HG03135 (cell line): Measurements from ENCODE around the gene UCN2.
"Not testable (repeated sequence)": the region's sequence is repeated elsewhere in the genome, so short reads cannot be mapped to it uniquely, and the experiment has no call there.

Experiments
- ATAC-seq: cut with Tn5 transposase; IDR thresholded peaks from one replicate; pipeline ENCODE4 v1.9.1; 2021; ENCODE audit warnings: mild to moderate bottlenecking, moderate library complexity; ENCODE audit not compliant: unreplicated experiment

UCN2 gene

DNA sequence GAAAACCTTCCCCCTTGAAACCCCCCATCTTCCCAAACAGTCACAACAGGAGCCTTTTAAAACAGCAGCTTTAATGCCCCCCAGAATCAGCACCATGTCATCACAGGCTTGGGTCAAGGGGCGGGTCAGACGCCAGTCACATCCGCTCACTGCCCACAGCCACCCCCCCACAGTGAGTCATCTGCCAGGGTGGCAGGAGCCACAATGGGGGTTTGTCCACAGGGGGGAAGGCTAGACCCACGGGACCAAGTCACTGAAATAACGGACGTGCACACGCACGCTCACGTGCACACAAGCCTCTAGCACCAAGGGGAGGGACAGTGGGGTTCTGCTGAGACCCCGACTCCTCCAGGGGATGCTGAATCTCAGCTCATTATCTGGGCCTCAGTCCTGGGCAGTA is 441 bp upstream of the UCN2 start:
- ATAC-seq: no peak

DNA sequence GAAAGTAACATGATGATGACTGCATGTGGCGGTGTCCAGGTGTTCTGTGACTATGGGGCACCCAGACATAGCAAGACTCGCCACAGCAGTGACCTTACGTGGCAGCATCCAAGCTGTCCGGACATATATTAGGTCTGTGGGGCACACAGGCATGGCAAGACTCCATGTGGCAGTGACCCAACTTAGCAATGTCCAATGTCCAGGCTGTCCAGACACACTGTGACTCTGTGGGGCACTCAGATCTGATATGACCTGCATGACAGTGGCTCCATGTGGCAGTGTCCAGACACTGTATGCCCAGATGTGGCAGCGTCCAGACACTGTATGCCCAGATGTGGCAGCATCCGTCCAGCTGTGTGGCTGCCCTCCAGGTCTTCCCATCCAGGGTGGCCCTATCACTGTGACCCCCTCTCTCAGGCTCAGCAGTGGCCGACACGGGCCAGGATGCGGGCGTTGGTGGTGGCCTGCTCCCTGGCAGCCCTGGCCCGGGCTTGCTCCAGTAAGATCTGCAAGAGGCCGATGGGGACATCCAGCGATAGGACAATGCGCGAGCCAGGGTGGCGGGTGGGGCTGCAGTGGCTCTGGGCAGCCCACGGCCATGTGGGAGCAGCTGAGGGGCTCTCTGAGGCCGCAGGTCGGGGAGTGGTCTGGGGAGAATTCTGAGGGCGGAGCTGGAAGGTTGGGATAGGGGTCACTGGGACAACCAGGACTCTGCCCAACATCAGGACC is 1.1 kb downstream of the UCN2 start:
- ATAC-seq: no peak

DNA sequence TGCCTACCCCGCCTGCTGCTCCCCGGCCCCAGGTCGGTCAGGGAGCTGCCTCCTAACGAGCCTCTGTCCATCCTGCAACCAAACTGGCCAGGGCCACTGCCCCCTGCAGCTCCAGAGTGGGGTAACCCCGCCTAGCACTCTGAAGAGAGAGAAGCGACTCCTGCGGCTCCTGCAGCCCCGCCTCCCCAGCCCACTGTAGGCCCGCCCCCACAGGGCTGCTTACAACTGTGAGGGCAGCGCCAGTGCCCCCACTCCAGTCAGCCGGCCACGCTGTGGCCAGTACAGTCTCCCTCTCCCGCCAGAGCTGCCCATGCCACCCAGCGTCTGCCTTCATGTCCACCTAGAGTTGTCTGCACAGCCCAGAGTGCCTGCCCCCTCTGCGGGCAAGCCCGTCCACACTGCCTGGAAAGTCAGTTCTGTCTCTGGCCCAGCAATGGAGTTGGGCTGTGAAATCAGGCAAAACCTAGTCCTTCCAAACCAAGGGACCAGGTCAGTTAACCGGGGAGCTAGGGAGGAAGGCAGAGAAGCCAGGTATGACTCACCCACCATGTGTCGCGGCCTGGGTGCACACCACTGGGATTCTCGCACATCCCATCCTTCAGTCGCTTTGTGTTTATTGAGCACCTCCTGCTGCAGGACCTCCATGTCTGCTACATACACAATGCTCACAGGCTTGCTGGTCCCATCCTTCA is 2.4 kb downstream of the UCN2 start:
- no peak for ATAC-seq

DNA sequence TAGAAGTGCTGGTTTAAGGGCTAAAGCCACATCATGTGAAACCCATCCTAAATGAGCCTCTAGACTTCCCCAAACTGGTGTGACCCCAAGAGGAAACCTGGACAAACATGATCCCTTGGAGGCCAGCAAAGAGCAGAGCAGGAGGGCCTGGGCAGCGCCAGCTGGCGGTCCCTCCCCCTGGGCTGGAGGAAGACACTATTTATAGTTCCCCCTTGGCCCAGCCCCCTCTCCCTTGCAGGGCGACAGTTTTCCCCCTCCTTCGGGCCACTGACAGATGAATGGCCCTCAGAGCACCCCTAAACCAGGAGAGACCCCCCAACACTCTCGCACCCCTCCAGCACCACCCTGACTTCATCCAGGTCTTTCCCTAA is 2.9 kb downstream of the UCN2 start:
- no peak for ATAC-seq

DNA sequence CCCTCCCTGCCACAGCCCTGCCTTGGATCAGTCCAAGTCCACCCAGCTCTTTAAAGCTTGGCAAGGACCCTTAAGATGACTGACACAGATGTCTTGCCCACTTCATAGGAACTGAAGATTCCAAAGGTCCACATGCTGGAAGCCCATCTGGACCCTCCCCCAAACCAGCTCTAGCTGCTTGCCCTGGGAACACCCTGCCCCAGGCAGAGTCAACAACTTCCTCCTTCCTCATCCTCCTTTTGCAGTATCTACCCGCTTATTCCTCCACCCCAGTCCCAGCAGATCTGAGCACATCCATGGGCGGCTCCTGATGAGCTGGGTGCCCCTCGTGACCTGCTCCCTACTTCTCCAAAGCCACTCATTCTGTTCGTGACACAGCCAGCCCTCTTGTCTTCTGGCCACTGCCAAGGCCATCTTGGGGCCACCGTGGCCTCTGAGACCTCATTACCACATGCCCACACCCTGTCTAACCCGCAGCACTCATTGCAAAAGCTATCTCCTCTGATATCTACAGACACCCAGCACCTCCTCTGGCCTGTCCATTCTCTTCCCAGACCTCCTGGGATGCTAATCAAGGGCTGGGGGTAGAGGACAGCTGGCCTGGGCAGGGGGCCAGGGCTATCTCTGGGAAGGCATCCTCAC is 5.0 kb downstream of the UCN2 start:
- no peak for ATAC-seq

DNA sequence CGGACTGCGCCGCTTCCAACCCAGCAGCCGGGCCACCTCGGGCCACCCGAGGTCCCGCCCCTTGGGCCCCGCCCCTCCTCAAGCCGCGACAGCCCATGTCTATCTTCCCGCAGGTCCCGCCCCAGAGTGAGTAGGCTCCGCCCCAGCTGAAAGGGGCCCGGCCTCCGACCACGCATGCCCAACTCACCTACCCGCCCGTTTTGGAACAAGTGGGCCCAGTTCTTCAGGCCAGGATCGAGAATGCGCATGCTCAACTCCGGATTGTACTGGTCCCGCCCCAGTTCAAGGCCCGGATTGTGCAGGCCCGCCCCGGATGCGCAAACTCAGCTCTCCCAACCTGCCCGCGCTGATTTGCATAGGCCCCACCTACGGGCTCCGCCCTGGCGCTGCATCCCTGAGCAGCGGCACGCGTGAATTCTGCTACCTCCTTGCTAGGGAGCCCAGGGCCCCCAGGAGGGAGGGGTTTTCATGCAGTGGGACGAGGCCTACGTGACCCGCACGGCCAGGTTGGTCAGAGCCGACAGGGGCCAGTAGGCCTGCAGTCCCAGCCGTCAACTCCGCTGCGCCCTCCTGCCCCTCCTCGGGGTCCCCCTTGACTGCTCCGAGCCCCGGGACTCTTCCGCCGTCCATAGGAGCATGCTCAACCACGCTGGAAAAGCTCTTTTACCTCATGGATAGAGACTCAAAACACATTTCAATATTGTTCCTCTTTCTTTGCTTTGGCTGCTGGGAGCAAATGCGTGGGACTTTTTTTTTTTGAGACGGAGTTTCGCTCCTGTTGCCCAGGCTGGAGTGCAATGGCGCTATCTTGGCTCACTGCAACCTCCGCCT is 6.6 kb downstream of the UCN2 start, which contains the start of gene PFKFB4:
Gene PFKFB4 (minus strand): TSS at position 8 of the 831 bp plus-strand sequence. CDS start 26 bp downstream, outside the sequence.
- ATAC-seq: peak; percentile 86

DNA sequence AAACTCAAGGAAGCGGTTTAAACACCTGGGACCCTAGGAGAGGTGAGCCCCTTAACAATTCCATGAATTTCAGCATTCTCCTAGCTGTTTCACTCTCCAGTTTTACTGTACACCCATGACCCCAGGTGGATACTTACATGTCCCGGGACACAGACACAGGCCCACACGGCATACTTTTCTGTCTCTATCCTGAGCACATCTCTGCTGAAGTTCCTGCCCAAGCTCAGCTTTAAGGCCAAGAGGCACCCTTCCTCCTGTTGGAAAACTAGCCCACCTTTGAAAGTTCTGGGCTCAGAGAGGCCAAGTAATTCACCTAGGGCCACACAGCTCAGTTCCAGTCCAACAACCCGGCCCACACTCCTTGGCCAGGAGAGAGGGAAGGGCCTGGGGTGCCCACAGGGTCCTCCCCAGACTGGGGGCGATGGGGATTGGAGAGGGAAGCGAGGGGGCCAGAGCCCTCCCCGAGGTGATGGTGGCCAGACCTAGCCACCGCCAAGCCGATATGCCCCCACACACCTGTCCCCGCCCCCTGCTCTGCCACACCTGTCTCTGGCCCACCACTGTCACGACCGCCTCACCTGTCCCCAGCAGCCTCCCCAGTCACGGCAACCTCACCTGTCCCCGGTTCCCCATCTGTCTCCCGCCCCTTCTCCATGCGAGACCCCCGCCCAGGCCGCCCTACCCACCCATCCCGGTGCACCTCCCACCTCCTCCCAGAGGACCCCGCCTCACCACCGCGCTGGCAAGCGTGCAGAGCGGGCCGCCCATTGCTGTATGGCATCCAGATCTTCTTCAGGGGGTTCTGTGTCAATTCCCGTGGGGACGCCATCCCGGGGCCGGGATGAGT is 7.4 kb downstream of the UCN2 start:
- no peak for ATAC-seq

DNA sequence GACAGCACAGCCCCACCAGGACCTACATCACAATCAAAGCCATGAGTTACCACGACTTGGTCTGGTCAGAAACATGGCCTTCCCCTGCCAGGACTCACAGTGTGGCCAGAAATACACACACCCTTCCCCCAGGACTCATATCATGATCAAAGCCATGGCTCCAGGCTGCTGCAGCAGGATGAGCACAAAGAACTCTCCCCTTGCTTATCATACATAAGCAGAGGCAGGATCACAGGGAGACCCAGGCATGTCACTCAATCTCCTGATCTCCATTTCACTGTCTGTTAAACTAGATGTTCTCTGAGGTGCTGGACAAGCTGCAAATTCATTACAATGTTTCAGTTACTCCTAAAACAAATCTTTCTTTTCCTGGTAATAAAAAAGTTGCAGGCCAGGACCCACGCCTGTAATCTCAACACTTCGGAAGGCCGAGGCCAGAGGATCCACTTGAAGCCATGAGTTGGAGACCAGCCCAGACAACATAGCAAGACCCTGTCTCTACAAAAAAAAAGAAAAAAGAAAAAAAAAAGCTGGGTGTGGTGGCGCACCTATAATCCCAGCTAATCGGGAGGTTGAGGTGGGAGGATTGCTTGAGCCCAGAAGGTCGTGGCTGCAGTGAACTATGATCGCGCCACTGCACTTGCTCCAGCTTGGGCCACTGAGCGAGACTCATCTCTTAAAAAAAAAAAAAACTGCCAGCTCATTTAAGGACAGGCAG is 8.2 kb downstream of the UCN2 start:
- ATAC-seq: no peak

DNA sequence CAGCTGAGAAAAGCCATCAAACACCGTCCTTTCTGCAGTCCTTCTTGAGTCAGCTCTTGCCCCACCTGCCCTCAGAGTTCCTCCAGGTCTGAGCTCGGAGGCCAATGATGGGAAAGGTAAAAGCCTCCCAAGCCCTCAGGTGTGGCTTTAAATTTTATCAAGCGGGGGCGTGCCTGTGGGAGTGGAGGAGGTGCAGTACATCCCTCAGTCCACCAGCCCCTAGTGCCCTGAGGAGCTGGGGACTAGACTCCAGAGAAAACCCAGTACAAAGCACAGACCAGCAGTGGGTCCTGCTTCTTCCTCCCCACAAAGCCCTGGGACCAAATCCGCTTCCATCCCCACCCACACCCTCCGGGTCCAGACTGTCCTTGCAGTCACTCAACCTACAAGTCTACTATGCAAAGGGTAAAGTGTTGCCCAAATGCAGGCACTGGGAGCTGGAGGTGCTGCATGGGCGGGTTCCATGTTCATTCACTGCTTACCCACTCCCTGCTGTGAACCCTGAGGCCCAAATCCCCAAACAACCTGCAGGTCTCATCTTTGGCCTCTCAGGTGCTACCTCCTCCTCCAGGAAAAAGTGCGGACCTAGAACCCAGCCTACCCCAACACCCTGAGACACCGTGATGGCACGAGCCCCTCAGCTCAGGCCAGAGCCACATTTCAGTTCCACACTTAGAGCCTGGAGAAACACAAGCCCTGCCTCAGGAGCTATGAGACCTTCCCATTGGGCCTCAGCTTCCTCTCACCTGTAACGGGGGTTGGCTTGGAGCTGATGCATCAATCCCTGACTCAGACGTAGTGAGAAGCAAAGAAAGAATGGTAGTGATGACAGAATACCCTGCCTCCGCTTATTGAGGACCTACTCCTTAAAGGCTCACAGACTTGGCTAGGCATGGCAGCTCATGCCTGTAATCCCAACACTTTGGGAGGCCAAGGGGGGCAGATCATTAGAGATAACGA is 9.4 kb downstream of the UCN2 start:
- ATAC-seq: no peak

DNA sequence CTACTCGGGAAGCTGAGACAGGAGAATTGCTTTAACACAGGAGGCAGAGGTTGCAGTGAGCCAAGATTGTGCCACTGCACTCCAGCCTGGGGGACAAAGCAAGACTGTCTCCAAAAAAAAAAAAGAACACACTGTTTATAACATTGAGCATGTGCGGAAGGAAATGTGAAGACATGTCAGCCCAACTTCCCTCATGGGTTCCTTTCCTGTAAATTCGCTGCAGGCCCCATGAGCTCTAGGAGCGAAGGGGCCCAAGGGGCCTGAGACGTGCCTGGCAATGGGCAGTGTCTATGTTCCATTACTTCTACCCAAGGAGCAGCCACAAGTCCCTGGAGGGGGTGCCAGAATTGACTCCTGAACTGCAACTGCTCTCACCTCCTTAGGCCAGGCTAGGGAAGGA is 10.2 kb downstream of the UCN2 start:
- no peak for ATAC-seq

DNA sequence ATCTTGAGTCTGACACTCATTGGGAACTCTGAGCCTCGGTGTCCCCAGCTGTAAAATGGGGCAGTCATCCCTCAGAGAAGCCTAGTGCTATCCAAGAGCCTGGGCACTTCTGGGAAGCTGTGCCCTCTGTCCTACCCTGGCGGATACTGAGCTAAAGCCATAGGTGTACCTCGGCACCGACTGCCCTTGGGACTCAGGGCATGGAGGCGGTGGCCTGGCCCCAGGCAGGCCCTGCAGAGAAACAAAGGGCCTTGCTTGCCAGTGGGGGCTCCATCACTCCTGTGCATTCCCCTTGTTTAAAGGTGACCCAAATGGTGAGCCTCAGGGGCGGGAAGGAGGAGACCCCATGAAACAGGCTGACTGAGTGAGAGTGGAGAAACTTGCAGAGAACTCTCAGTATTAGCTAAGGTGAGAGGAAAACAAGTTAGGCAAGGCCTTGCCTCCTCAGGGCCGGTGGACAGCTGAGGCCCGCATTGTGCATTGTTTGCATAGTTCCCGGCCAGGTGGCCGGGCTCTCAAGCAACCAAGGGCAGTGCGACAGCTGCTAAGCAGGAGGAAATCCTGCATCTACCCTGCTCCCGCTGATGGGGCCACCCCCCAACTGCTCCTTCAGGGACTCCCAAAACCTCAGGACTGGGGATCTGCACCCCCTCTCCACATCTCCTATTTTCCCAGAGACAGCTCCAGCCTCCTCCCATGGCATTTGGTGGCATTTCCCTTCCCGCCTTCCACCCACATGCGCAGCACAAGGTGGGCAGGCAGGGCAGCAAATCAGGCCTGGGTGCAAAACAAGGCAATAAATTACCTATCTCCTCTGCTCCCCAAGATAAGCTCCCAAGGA is 11.2 kb downstream of the UCN2 start:
- ATAC-seq: no peak

DNA sequence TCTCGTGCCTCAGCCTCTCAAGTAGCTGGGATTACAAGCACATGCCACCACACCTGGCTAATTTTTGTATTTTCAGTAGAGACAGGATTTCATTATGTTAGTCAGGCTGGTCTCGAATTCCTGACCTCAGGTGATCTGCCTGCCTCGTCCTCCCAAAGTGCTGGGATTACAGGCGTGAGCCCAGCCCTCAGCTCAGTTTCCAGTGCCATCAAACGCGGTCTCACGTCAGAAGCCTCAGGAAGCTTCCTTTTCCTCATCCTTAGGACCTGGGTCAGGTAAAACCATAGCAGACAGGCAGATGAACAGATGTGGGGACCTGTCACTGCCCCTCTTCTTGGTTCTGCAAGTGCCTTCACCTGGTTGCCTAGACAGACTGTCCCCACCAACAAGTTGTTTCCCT is 11.9 kb downstream of the UCN2 start:
- not testable (repeated sequence) for ATAC-seq

DNA sequence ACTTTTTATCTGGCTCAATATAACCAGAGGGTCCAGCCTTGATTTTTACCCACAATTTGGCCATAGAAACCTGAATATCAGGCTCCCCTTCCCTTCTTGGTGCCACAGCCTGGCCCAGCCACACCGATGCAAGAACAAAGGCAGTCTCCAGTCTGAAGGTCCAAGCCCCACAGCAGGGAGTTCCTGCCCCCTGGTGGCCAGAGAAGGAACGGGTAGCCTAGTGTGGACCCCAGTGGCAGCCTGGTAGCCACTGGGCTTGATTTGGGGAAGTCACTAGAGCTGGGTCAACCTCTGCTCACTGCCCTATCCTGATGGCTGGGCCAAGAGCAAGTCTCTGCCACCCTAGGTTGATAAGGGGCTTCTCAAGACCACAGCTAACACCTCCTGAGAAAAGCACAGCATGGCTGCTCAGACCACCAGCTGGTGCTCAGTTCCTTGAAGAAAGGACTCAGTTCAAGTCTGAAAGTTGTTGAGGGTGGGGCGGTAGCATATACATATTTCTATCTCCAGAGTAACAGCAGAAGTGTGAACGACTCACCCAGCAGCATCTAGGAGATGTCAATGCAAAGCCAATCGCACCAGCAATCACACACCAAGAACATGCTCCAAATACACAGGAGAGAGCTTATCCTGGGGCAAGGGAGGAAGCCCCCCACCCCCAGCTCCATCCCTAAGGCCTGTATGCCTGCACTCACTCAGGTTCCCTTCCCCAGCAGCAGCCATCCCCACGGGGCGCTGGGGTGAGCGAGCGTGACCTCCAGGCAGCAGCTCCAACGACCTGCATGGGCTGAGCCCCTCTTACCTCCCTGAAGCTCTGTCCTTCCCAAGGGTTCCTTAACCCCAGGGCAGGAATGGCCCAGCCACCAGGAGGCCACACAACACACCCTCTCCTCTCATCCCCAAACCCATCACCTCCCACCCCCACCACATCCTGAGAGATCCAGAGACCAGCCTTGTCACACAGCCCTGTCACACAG is 14.6 kb downstream of the UCN2 start:
- ATAC-seq: peak; percentile 62

DNA sequence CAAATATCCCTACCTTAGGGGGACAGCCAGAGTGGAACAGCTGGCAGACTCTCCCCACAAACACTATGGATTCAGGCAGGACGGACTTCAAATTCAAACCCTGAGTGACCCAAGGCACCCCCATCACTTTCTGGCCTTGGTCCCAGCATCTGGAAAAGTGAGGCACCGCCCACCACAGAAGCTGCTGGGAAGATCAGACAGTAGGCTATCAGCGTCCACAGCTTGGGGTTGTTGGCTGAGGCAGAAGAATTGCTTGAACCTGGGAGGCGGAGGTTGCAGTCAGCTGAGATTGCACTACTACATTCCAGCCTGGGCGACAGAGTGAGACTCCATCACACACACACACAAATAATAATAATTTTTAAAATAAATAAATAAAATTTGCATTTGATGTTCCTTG is 15.5 kb downstream of the UCN2 start:
- ATAC-seq: no peak

DNA sequence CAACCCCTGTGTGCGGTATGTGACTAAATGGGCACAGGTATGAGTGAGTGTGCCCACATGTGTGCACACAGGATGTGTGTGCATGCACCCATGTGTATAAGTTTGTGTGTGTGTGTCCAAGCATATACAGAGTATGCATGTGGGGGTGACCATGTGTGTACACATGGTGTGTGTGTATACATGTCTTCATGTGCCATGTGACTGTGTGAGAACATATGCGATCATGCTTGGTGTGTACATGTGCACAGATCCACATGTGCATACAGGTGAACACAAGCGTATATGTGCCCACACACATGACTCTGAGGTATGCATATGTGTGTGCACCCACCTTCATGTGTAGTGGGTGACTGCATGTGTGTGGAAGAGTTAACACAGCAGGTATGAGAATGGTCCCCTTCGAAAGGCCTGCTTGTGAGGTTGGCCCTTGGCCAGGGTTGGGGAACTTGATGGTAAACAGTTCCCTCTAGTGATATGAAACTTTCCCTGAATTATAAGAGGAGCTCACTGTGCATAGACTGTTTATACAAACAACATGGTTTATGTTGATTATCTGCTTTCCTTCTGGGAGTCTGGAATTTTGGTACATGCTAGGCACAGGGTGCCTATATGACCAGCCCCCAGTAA is 17.3 kb downstream of the UCN2 start:
- no peak for ATAC-seq

DNA sequence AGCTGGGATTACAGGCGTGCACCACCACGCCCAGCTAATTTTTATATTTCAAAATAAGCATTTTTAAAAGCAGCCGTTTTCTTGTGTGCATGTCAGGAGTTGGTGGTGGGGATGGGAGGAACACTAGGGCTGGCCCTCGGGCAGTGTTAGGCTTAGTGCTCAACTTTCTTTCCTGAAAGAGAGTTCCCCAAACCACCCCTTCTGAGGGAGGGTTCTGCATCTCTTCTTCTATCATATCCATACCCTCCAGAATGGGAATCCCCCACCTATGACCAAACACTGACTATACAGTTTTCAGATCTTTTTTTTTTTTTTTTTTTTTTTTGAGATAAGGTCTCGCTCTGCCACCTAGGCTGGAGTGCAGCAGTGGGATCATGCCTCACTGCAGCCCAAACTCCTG is 19.4 kb downstream of the UCN2 start:
- no peak for ATAC-seq
